MCF 10A (cell line): ENCODE results near the gene CDADC1. TPM values are rescaled to one million over a fixed set of nuclear protein-coding genes. Genes with fewer than 3 reads are reported as not detected.

Experiments
- BruUV-seq: library from RNA; stranded (reverse); fragments of 400-500 nt; replicated peaks from 2 replicates; lab custom pipeline; 2021; lab: Mats Ljungman, UMichigan
- CTCF ChIA-PET: fragments of 300-600 bp; sonication (Branson Sonifier 250); formaldehyde crosslinking; extraction: SDS; loops from one replicate; lab custom pipeline; 2021; ENCODE audit warnings: antibody characterized with exemption, inconsistent platforms; lab: Yijun Ruan, JAX
- POLR2A ChIA-PET: fragments of 300-600, 350-650 bp; sonication (Branson Sonifier 250); formaldehyde crosslinking; extraction: SDS; loops from one replicate; lab custom pipeline; 2020; ENCODE audit warnings: antibody characterized with exemption, inconsistent platforms; lab: Yijun Ruan, JAX
- DNase-seq: peaks from one replicate; pipeline ENCODE4 v3.0.0-alpha.2; 2018; ENCODE audit not compliant: unreplicated experiment
- H3K27ac Mint-ChIP-seq: one replicate; pipeline ENCODE4 v1.8.0; 2022; ENCODE audit warnings: mild to moderate bottlenecking, low read depth, mixed read lengths; ENCODE audit not compliant: unreplicated experiment
- H3K27me3 Mint-ChIP-seq: one replicate; pipeline ENCODE4 v1.8.0; 2022; ENCODE audit warnings: mixed read lengths; ENCODE audit not compliant: insufficient read depth, unreplicated experiment
- H3K36me3 Mint-ChIP-seq: one replicate; pipeline ENCODE4 v1.8.0; 2022; ENCODE audit warnings: mild to moderate bottlenecking, moderate library complexity, mixed read lengths; ENCODE audit not compliant: insufficient read depth, unreplicated experiment
- H3K4me1 Mint-ChIP-seq: one replicate; pipeline ENCODE4 v1.8.0; 2022; ENCODE audit warnings: mixed read lengths; ENCODE audit not compliant: insufficient read depth, unreplicated experiment
- H3K4me3 Mint-ChIP-seq: one replicate; pipeline ENCODE4 v1.8.0; 2022; ENCODE audit warnings: mild to moderate bottlenecking, moderate library complexity, mixed read lengths; ENCODE audit not compliant: unreplicated experiment
- H3K9me3 Mint-ChIP-seq: one replicate; pipeline ENCODE4 v1.8.0; 2022; ENCODE audit warnings: mixed read lengths; ENCODE audit not compliant: unreplicated experiment
- intact Hi-C: fragments of 100-400 bp; cut with micrococcal nuclease; formaldehyde crosslinking; loops from 2 replicates; pipeline ENCODE4 v1.14.1; 2022
- total RNA-seq: library from RNA; stranded (reverse); gene quantifications from 2 replicates; pipeline ENCODE4 v1.2.3, GENCODE V29; 2022
- TF ChIP-seq, protein P1 (sequence below): fragments of 200-600 bp; IDR thresholded peaks from one replicate; pipeline ENCODE4 v1.8.0; 2022; ENCODE audit warnings: antibody characterized with exemption, mild to moderate bottlenecking; ENCODE audit not compliant: unreplicated experiment

The CDADC1 gene
- total RNA-seq, 1 experiment from 2014 or later = 9.4 TPM

- no peaks in the 10 kb centered on the region for H3K9me3 Mint-ChIP-seq
- TF ChIP-seq, protein P1, sequence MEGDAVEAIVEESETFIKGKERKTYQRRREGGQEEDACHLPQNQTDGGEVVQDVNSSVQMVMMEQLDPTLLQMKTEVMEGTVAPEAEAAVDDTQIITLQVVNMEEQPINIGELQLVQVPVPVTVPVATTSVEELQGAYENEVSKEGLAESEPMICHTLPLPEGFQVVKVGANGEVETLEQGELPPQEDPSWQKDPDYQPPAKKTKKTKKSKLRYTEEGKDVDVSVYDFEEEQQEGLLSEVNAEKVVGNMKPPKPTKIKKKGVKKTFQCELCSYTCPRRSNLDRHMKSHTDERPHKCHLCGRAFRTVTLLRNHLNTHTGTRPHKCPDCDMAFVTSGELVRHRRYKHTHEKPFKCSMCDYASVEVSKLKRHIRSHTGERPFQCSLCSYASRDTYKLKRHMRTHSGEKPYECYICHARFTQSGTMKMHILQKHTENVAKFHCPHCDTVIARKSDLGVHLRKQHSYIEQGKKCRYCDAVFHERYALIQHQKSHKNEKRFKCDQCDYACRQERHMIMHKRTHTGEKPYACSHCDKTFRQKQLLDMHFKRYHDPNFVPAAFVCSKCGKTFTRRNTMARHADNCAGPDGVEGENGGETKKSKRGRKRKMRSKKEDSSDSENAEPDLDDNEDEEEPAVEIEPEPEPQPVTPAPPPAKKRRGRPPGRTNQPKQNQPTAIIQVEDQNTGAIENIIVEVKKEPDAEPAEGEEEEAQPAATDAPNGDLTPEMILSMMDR = no peak
- peaks cover 61% of the 10 kb centered on the region for H3K36me3 Mint-ChIP-seq
- BruUV-seq = no TSS peak
- H3K4me3 Mint-ChIP-seq = no peak overlapping the region
- POLR2A ChIA-PET = interaction anchor here (0.6 kb wide), 3 partner anchors 11 to 111 kb away, joined by 3 read pairs; no protein-coding TSS in a partner anchor
- no peak overlapping the region for H3K27ac Mint-ChIP-seq
- no peaks in the 10 kb centered on the region for H3K4me1 Mint-ChIP-seq
- DNase-seq = no peak
- no peaks in the 10 kb centered on the region for H3K27me3 Mint-ChIP-seq
- CTCF ChIA-PET = interaction anchor here (0.7 kb wide), 1 partner anchor 26 kb away, joined by 3 read pairs; no protein-coding TSS in a partner anchor
- intact Hi-C loops = no loop called here
Observed at GRCh38 chr13:49210114-49210513, 37.6 kb upstream of the CDADC1 start.

GRCh38 chr13:49210669-49211068, 37.1 kb upstream of the CDADC1 start:
- intact Hi-C loops = no loop called here
- TF ChIP-seq, protein P1 = no peak
- ChIA-PET POLR2A (interaction anchor here (0.6 to 0.7 kb wide), 2 partner anchors 11 to 68 kb away, joined by 3 read pairs; no protein-coding TSS in a partner anchor), CTCF (no interaction called here)
- H3K36me3 Mint-ChIP-seq = peaks cover 55% of the 10 kb centered on the region
- H3K27me3 Mint-ChIP-seq = no peaks in the 10 kb centered on the region
- BruUV-seq = no TSS peak
- DNase-seq = no peak
- no peak overlapping the region for H3K4me3 Mint-ChIP-seq
- no peaks in the 10 kb centered on the region for H3K4me1 Mint-ChIP-seq
- H3K9me3 Mint-ChIP-seq = no peaks in the 10 kb centered on the region
- H3K27ac Mint-ChIP-seq = no peak overlapping the region

DNA sequence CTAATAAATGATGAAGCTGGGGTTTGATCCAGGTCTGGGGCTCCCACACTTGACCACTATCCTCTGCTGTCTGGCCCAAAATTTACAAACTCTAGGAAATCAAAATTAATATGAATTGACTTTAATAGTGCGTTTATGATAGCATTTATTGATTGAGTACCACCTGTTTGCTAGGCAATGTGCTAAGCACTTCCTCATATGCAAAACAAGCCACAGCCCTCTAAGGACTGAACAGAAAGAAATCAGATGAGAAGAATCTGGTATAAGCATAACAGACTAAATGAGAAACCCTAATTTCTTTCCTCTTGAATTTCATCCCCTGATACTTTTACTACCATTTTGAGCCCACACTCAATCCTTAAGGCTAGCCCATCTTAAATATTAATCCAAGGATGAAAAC, 34.2 kb upstream of the CDADC1 start:
- no peaks in the 10 kb centered on the region for H3K27me3 Mint-ChIP-seq
- H3K4me1 Mint-ChIP-seq = no peaks in the 10 kb centered on the region
- H3K9me3 Mint-ChIP-seq = peaks cover 8% of the 10 kb centered on the region
- DNase-seq = no peak
- POLR2A ChIA-PET = no interaction called here
- intact Hi-C loops = no loop called here
- H3K4me3 Mint-ChIP-seq = no peak overlapping the region
- BruUV-seq = no TSS peak
- peaks cover 35% of the 10 kb centered on the region for H3K36me3 Mint-ChIP-seq
- H3K27ac Mint-ChIP-seq = no peak overlapping the region
- TF ChIP-seq, protein P1 = no peak
- CTCF ChIA-PET = no interaction called here

GRCh38 chr13:49213997-49214916, 33.5 kb upstream of the CDADC1 start:
- no peaks in the 10 kb centered on the region for H3K4me1 Mint-ChIP-seq
- no peak for DNase-seq
- H3K9me3 Mint-ChIP-seq = peaks cover 8% of the 10 kb centered on the region
- H3K27me3 Mint-ChIP-seq = no peaks in the 10 kb centered on the region
- H3K4me3 Mint-ChIP-seq = no peak overlapping the region
- no TSS peak for BruUV-seq
- CTCF ChIA-PET = interaction anchor here (0.9 kb wide), 2 partner anchors 10 to 96 kb away, joined by 4 to 5 read pairs; no protein-coding TSS in a partner anchor
- H3K36me3 Mint-ChIP-seq = peaks cover 35% of the 10 kb centered on the region
- H3K27ac Mint-ChIP-seq = no peak overlapping the region
- POLR2A ChIA-PET = interaction anchor here (0.6 to 1.6 kb wide), 3 partner anchors 8 to 22 kb away, joined by 3 to 4 read pairs (median 3); no protein-coding TSS in a partner anchor
- TF ChIP-seq, protein P1 = no peak
- intact Hi-C loops = no loop called here
